GM19043 (cell line): ENCODE data around the gene CDC20.
A peak's percentile ranks its signal among the peaks of the same experiment; 100 is the strongest.
"Not testable (repeated sequence)": the region's sequence is repeated elsewhere in the genome, so short reads cannot be mapped to it uniquely, and the experiment has no call there.

Source experiments
- ATAC-seq: cut with Tn5 transposase; IDR thresholded peaks from one replicate; pipeline ENCODE4 v1.9.1; 2021; ENCODE audit warnings: low read depth; ENCODE audit not compliant: unreplicated experiment

Gene CDC20

GRCh38 chr1:43377831-43378230 lies 19.1 kb downstream of the CDC20 start:
- no peak for ATAC-seq

GRCh38 chr1:43379476-43379875 lies 20.7 kb downstream of the CDC20 start:
- no peak for ATAC-seq

- no peak for ATAC-seq
Observed at GRCh38 chr1:43381612-43382011, 22.8 kb downstream of the CDC20 start.

GRCh38 chr1:43382027-43382779 lies 23.4 kb downstream of the CDC20 start:
- no peak for ATAC-seq

- no peak for ATAC-seq
Observed at GRCh38 chr1:43383449-43383848, 24.7 kb downstream of the CDC20 start.

GRCh38 chr1:43386676-43387075 lies 27.9 kb downstream of the CDC20 start:
- ATAC-seq: no peak

- no peak for ATAC-seq
Observed at GRCh38 chr1:43387976-43388599, 29.3 kb downstream of the CDC20 start.

GRCh38 chr1:43388613-43389012 lies 29.8 kb downstream of the CDC20 start:
- ATAC-seq: no peak

- peak; percentile 94 for ATAC-seq
Observed at GRCh38 chr1:43389326-43390313, 30.8 kb downstream of the CDC20 start, which contains the start of the genes MED8 and SZT2. MED8 (minus strand) TSS chr1:43389800; CDS start chr1:43389764, 36 bp downstream. SZT2 (plus strand) TSS chr1:43389899; CDS start chr1:43389969, 70 bp downstream.

GRCh38 chr1:43392702-43393101 lies 33.9 kb downstream of the CDC20 start:
- no peak for ATAC-seq

- ATAC-seq: no peak
Observed at GRCh38 chr1:43395523-43395922, 36.7 kb downstream of the CDC20 start.

- no peak for ATAC-seq
Observed at GRCh38 chr1:43396059-43396458, 37.3 kb downstream of the CDC20 start.

- no peak for ATAC-seq
Observed at GRCh38 chr1:43398227-43398626, 39.4 kb downstream of the CDC20 start.

- ATAC-seq: not testable (repeated sequence)
Observed at GRCh38 chr1:43400441-43400840, 41.7 kb downstream of the CDC20 start.

- no peak for ATAC-seq
Observed at GRCh38 chr1:43402089-43402865, 43.5 kb downstream of the CDC20 start.

GRCh38 chr1:43404353-43404752 lies 45.6 kb downstream of the CDC20 start:
- no peak for ATAC-seq

GRCh38 chr1:43405219-43405875 lies 46.6 kb downstream of the CDC20 start:
- no peak for ATAC-seq

- ATAC-seq: no peak
Observed at GRCh38 chr1:43405876-43406234, 47.1 kb downstream of the CDC20 start.

GRCh38 chr1:43410571-43410970 lies 51.8 kb downstream of the CDC20 start:
- no peak for ATAC-seq
